DND-41 (cell line): ENCODE data around the gene RAMP2.

ENCODE experiments used
- ATAC-seq: fragments of 200-7000 bp; cut with Tn5 transposase; 3 replicates; pipeline ENCODE4 v1.9.1; 2021; ENCODE audit warnings: low read depth; ENCODE audit not compliant: insufficient read depth
- DNase-seq: peaks from one replicate; pipeline ENCODE4 v3.0.0-alpha.2; 2020
- H2AFZ ChIP-seq: 2 replicates; pipeline ENCODE4 v1.6.0; 2012; ENCODE audit warnings: low read depth, low read length
- H3K27ac ChIP-seq: 2 replicates; pipeline ENCODE4 v1.5.1; 2012; ENCODE audit warnings: low read length, inconsistent platforms
- H3K27me3 ChIP-seq: fragments of 200-600 bp; sonication (generic); 2 replicates; pipeline ENCODE4 v1.6.0; 2012; ENCODE audit warnings: low read length, mild to moderate bottlenecking, inconsistent platforms; ENCODE audit not compliant: insufficient read depth, poor library complexity
- H3K36me3 ChIP-seq: 2 replicates; pipeline ENCODE4 v1.5.1; 2012; ENCODE audit warnings: low read length, inconsistent platforms; ENCODE audit not compliant: insufficient read depth
- H3K4me1 ChIP-seq: 2 replicates; pipeline ENCODE4 v1.5.1; 2012; ENCODE audit warnings: mild to moderate bottlenecking, low read length; ENCODE audit not compliant: insufficient read depth
- H3K4me2 ChIP-seq: 2 replicates; pipeline ENCODE4 v1.6.0; 2012; ENCODE audit warnings: mild to moderate bottlenecking, moderate library complexity, low read length, inconsistent platforms; ENCODE audit not compliant: insufficient read depth
- H3K4me3 ChIP-seq, 2 experiments: fragments of 200-600 bp in 1 of 2; shearing (Covaris generic) in 1 of 2; 2 replicates each; pipeline ENCODE4 v1.5.1; 2012 to 2016; ENCODE audit warnings: inconsistent platforms in 2 of 2, low read length in 2 of 2, mild to moderate bottlenecking in 2 of 2, low read depth in 1 of 2, moderate library complexity in 1 of 2
- H3K79me2 ChIP-seq: 2 replicates; pipeline ENCODE4 v1.6.0; 2012; ENCODE audit warnings: low read length, inconsistent platforms; ENCODE audit not compliant: insufficient read depth
- H3K9ac ChIP-seq: 2 replicates; pipeline ENCODE4 v1.6.0; 2012; ENCODE audit warnings: low read depth, mild to moderate bottlenecking, inconsistent platforms, low read length, moderate library complexity
- H3K9me3 ChIP-seq: 2 replicates; pipeline ENCODE4 v1.5.1; 2012; ENCODE audit warnings: low read length, moderate library complexity, mild to moderate bottlenecking, inconsistent platforms; ENCODE audit not compliant: insufficient read depth, severe bottlenecking
- H4K20me1 ChIP-seq: 2 replicates; pipeline ENCODE4 v1.6.0; 2012; ENCODE audit warnings: low read length; ENCODE audit not compliant: insufficient read depth
- CTCF ChIP-seq: IDR thresholded peaks from 2 replicates; pipeline ENCODE4 v1.5.1; 2012; ENCODE audit warnings: borderline replicate concordance, low read length, moderate library complexity, mild to moderate bottlenecking; ENCODE audit not compliant: poor library complexity, severe bottlenecking; ENCODE audit errors: extremely low read depth
- EZH2 ChIP-seq: IDR thresholded peaks from 3 replicates; pipeline ENCODE4 v1.6.1; 2012; ENCODE audit warnings: borderline replicate concordance, low read depth, mild to moderate bottlenecking, moderate library complexity, low read length, inconsistent platforms; ENCODE audit not compliant: severe bottlenecking

The RAMP2 gene

DNA sequence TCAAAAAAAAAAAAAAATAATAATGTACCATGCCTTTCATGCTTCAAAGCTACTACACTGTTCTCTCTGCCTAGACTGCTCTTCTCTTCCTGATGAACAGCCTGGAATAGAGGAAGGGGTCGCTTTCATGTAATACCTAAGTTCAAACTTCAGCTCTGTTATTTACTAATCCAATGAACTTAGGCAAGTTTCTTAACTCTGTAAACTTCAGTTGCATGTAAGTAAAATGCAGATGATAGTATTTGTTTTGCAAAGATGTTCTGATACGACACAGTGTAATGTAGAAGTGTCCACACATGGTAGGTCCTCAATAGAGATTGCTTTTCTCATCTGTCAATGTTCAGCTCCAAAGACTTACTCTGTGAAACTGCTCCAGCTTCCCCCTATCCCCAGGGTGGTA is 30.9 kb downstream of the RAMP2 start:
- H3K4me2 ChIP-seq, result no peak overlapping the region
- H3K4me3 ChIP-seq, result no peak overlapping the region
- no peaks in the 10 kb centered on the region for H4K20me1 ChIP-seq
- H3K79me2 ChIP-seq, result 0 out of 2 replicates have a peak, but pooled peaks cover under 1% of the 10 kb centered on the region
- no peaks in the 10 kb centered on the region for H3K27me3 ChIP-seq
- H3K9ac ChIP-seq, result no peak overlapping the region
- peaks cover 4% of the 10 kb centered on the region for H3K4me1 ChIP-seq
- DNase-seq, result no peak
- H2AFZ ChIP-seq, result no peak overlapping the region
- no peak for ATAC-seq
- H3K27ac ChIP-seq, result no peak overlapping the region
- TF ChIP-seq EZH2, result no peak
- TF ChIP-seq CTCF, result no peak
- H3K9me3 ChIP-seq, result no peaks in the 10 kb centered on the region
- H3K36me3 ChIP-seq, result peaks cover 10% of the 10 kb centered on the region

- peaks cover 10% of the 10 kb centered on the region for H3K4me1 ChIP-seq
- no peak for TF ChIP-seq EZH2
- no peak for TF ChIP-seq CTCF
- H3K79me2 ChIP-seq, result peaks cover 6% of the 10 kb centered on the region
- no peak for DNase-seq
- H3K36me3 ChIP-seq, result peaks cover 14% of the 10 kb centered on the region
- no peak overlapping the region for H3K9ac ChIP-seq
- no peak overlapping the region for H3K4me2 ChIP-seq
- no peaks in the 10 kb centered on the region for H4K20me1 ChIP-seq
- H3K27ac ChIP-seq, result no peak overlapping the region
- no peaks in the 10 kb centered on the region for H3K27me3 ChIP-seq
- no peak overlapping the region for H2AFZ ChIP-seq
- no peak overlapping the region for H3K4me3 ChIP-seq
- ATAC-seq, result no peak
- no peaks in the 10 kb centered on the region for H3K9me3 ChIP-seq
Measured at GRCh38 chr17:42792545-42792944, 31.5 kb downstream of the RAMP2 start.

DNA sequence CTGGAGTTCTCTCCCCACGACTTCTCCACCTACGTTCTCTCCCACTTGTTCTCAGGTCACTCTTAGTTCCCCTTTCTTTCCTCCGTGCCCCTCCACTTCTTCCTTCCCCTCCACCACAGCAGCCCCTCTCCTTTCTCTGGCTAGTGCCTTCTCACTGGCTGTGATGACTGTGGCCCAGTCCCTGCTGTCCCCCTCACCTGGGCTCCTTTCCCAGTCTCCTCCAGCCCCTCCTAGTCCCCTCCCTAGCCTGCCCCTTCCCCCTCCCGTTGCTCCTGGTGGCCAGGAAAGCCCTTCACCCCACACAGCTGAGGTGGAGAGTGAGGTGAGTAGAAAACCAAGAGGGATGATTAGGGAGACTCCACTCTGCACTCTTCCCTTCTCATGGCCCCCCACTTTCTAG is 34.0 kb downstream of the RAMP2 start:
- H3K4me1 ChIP-seq, result peaks cover 27% of the 10 kb centered on the region
- TF ChIP-seq CTCF, result no peak
- TF ChIP-seq EZH2, result no peak
- peaks cover 14% of the 10 kb centered on the region for H3K36me3 ChIP-seq
- H3K27me3 ChIP-seq, result no peaks in the 10 kb centered on the region
- H3K79me2 ChIP-seq, result peaks cover 19% of the 10 kb centered on the region
- H3K9ac ChIP-seq, result no peak overlapping the region
- no peaks in the 10 kb centered on the region for H3K9me3 ChIP-seq
- H3K4me3 ChIP-seq, result no peak overlapping the region
- DNase-seq, result no peak
- no peak overlapping the region for H2AFZ ChIP-seq
- no peak overlapping the region for H3K27ac ChIP-seq
- no peaks in the 10 kb centered on the region for H4K20me1 ChIP-seq
- ATAC-seq, result no peak
- H3K4me2 ChIP-seq, result no peak overlapping the region

GRCh38 chr17:42795465-42795864 is 34.4 kb downstream of the RAMP2 start:
- H3K9ac ChIP-seq, result no peak overlapping the region
- H3K36me3 ChIP-seq, result peaks cover 14% of the 10 kb centered on the region
- no peak overlapping the region for H3K27ac ChIP-seq
- H3K4me1 ChIP-seq, result peaks cover 27% of the 10 kb centered on the region
- no peaks in the 10 kb centered on the region for H4K20me1 ChIP-seq
- no peaks in the 10 kb centered on the region for H3K27me3 ChIP-seq
- H3K79me2 ChIP-seq, result peaks cover 19% of the 10 kb centered on the region
- DNase-seq, result no peak
- no peak overlapping the region for H2AFZ ChIP-seq
- H3K4me2 ChIP-seq, result no peak overlapping the region
- TF ChIP-seq CTCF (no peak), EZH2 (no peak)
- no peak for ATAC-seq
- H3K9me3 ChIP-seq, result no peaks in the 10 kb centered on the region
- no peak overlapping the region for H3K4me3 ChIP-seq
